Right cardiac atrium (tissue), 5 donors: ENCODE results near the gene CROCC2. TPM values are rescaled to one million over a fixed set of nuclear protein-coding genes. Genes with fewer than 3 reads are reported as not detected.

Experiments used
- ATAC-seq, 2 donors: fragments of 200-7000 bp; cut with Tn5 transposase; one replicate each; pipeline versions ENCODE4 v1.8.0 to v1.9.1; 2020; ENCODE audit warnings: moderate library complexity in 2 of 2, mild to moderate bottlenecking in 1 of 2
- DNase-seq, 3 donors: peaks; one replicate each; pipeline ENCODE4 v3.0.0-alpha.2; 2020
- H3K27ac ChIP-seq: one replicate; pipeline ENCODE4 v1.5.1; 2013; ENCODE audit warnings: mild to moderate bottlenecking, low read length, control low read depth, moderate library complexity
- H3K27me3 ChIP-seq: one replicate; pipeline ENCODE4 v1.6.1; 2013; ENCODE audit not compliant: control insufficient read depth, insufficient read depth
- H3K4me1 ChIP-seq: one replicate; pipeline ENCODE4 v1.6.1; 2013; ENCODE audit warnings: low read length; ENCODE audit not compliant: control insufficient read depth, insufficient read depth
- H3K4me3 ChIP-seq: one replicate; pipeline ENCODE4 v1.5.1; 2013; ENCODE audit warnings: low read length, control low read depth
- H3K9me3 ChIP-seq: one replicate; pipeline ENCODE4 v1.6.1; 2013; ENCODE audit warnings: low read length; ENCODE audit not compliant: control insufficient read depth
- WGBS: extraction: QIAGEN DNeasy Blood & Tissue Kit; methylation state at CpG from one replicate; pipeline ENCODE4 v1.1.7; 2013; 5-methylcytosine and 5-hydroxymethylcytosine counted together
- intact Hi-C, 4 donors: fragments of 100-400 bp; cut with DNase I; formaldehyde crosslinking; loops; one replicate each; pipeline versions ENCODE4 v1.11.0 to v1.14.0; 2022 to 2023
- polyA plus RNA-seq: library from polyadenylated mRNA; stranded (reverse); fragments of 200-250 nt; gene quantifications from one replicate; pipeline ENCODE4 v1.2.3, GENCODE V29; 2013
- total RNA-seq, 4 donors: library from RNA; stranded (reverse); fragmentation: NEBNext Ultra II Directional; extraction: Animal tissue kit (Norgen Biotek cat#: 25700); gene quantifications; one replicate each; pipeline ENCODE4 v1.2.1, GENCODE V29; 2021
- donor health status: healthy with polysubstance abuse.
- donor health status: DM: no; HTN: yes; CAD: no.
- donor health status: DM: no; HTN: no; CAD: no.
- donor health status: DM: no; HTN: yes; CAD: no; lungs with severe emphysema.
- donor health status: DM: yes; HTN: yes; CAD: no.

CROCC2 gene
- total and polyA plus RNA-seq, 5 donors = 0.03 TPM; not detected in 4

DNA sequence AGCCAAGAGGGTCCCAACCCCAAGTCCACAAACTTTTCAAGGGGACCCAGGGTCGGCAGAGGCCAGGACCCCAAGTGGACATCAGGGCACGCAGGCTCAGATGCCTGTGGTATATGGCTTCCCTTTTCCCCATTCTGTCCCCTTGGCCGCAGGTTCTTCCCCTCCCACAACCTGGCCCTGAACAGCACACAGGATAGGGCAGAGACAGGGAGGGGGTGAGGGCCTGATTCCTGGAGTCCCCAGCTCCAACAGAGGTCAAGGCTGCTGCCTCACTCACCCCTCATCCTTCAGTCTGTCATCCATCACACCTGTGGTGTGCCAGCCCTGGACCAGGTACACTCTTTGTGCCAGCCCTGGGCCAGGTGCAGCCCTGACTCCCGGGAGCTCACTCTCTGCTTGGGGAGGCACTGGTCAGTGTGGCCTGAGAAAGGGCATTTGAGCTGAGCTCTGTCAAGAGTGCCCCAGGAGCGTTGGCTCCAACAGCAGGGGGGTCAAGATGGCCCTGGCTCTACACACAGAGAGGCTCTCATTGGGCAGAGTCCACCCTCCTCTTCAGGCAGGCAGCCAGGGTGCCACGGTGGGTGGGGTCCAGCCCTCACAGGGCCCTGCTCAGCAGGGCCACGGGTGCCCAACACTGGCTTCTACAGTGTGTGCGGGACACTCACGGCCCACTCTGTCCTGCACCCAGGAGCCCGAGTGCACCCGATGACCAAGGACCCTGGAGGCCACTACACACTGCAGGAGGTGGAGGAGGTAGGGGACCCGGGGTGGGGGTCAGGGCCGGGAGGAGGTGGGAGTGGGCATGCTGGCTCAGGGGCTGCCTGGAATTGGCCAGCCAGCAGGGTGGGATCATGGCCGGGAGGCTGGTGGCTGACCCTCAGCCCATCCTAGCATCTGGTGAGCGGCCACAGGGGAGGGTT lies 35.9 kb upstream of the CROCC2 start:
- intact Hi-C loops = loop anchor here in 1 of 4 donors (10.0 kb wide), 1 partner anchor 195 kb away; no protein-coding TSS in a partner anchor
- H3K4me1 ChIP-seq = no peaks in the 10 kb centered on the region
- H3K9me3 ChIP-seq = no peaks in the 10 kb centered on the region
- 87% methylated on average over 15 of the region's 15 CpGs for WGBS
- DNase-seq (peak in 1 of 3 donors; percentile 37), ATAC-seq (no peak)
- no peak overlapping the region for H3K27ac ChIP-seq
- H3K4me3 ChIP-seq = no peak overlapping the region
- H3K27me3 ChIP-seq = no peaks in the 10 kb centered on the region

DNA sequence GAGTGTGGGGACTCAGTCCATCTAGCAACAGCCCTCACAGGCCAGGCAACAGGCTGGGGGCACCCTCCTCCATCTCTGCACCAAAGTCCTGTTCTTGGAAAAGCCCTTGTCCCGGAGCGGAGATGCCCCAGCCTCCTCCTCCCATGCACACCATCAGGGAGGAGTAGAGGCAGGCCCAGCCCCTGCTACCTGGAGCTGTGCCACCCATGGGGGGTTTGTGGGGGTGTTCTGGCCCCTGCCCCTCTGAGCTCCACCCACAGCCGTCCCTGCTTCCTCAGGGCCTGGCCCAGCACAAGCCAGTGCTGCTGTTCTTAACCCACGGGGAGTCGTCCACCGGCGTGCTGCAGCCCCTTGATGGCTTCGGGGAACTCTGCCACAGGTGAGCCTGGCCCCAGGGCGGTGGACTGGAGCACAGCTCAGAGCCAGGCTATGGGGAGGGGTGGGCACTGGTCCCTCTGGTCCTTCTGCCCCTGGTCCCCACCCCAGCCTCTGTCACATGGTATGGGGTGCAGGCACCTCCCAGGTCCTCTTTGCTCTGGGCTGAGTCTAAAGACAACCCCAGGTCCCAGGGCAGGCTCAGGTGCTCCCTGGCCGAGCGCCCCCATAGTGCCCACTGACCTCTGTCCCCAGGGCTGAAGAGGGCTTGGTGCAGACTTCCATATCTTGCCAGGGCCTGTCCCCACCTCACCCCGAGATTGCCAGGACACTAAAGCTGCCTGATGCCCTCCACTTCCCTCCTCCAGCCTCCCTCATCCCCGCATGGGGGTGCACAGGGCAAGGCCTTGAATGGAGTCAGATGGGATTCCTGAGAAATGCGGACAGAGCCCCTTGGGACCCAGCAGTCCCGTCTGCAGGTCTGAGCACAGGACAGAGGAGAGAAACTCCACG lies 34.8 kb upstream of the CROCC2 start:
- no peak overlapping the region for H3K4me3 ChIP-seq
- no peaks in the 10 kb centered on the region for H3K9me3 ChIP-seq
- no peaks in the 10 kb centered on the region for H3K27me3 ChIP-seq
- no peak for ATAC-seq
- no peak overlapping the region for H3K27ac ChIP-seq
- intact Hi-C loops = no loop called here
- peak in 1 of 3 donors; percentile 49 for DNase-seq
- WGBS = 79% methylated on average over 16 of the region's 16 CpGs
- no peaks in the 10 kb centered on the region for H3K4me1 ChIP-seq

DNA sequence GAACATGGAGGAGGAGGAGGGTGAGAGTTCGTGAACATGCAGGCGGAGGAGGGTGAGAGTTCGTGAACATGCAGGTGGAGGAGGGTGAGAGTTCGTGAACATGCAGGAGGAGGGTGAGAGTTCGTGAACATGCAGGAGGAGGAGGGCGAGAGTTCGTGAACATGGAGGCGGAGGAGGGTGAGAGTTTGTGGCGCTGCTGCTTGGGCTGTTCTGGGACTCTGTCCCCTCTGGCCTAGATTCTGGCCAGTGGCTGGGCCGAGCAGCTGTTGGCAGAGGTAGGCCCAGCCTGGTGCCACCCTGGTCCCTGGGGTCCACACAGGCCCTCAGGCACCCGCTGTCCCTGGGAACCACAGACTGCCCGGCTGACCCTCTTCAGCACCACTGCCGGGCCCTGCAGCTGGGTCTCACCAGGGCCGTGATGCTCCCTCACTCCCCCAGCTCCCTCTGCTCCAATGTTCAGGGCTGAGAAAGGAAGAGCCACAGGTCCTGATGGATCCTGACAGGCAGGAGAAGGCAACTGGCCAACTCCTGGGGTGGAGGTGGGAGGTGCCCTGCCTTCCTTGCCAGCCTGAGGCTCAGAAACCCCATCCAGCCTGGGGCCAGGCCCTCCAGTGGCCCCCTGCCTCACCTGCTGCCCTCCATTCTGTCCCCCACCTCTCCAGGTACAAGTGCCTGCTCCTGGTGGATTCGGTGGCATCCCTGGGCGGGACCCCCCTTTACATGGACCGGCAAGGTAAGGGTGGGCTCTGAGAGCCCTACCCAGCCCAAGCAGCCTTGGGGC lies 33.6 kb upstream of the CROCC2 start:
- Histone ChIP-seq H3K4me3 (no peak overlapping the region), H3K27me3 (no peaks in the 10 kb centered on the region), H3K9me3 (no peaks in the 10 kb centered on the region), H3K27ac (no peak overlapping the region), H3K4me1 (no peaks in the 10 kb centered on the region)
- no peak for ATAC-seq
- WGBS = 84% methylated on average over 17 of the region's 17 CpGs
- peak in 2 of 3 donors; percentile 34 to 39 for DNase-seq
- intact Hi-C loops = no loop called here

DNA sequence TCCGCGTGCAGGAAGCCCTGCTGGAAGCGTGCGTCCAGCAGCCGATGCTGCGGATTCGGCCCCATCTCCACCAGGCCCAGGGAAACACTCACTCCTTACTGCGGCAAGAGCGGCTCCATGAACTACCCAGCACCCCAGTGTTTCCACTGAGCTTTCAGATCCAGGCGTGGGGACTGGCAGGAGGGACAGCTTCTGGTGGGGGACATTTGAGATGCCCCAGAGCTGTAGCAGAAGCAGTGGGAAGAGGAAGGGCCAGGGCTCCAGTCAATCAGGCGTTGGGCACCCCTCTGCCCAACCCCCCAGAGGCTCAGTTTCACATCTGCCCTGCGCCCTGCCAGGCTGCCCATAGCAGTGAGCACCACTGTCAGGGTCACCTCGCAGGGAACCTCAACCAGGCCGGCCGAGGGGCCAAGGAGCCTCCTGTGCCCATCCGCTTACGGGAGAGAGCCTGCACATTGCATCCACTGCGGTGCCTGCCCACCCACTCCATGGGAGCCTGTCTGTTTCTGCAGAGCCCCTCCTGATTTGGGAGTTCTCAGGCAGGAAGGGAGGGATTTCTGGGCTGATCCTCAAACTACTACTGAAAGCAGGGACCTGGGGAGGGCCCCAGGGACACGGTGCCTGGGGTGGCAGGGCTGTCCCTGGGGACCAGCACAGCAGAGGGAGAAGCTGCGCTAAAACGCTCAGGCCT lies 32.9 kb upstream of the CROCC2 start:
- no peaks in the 10 kb centered on the region for H3K4me1 ChIP-seq
- 78% methylated on average over 21 of the region's 21 CpGs for WGBS
- ATAC-seq (no peak), DNase-seq (peak in 2 of 3 donors; percentile 27 to 37)
- intact Hi-C loops = no loop called here
- H3K9me3 ChIP-seq = no peaks in the 10 kb centered on the region
- no peak overlapping the region for H3K27ac ChIP-seq
- H3K27me3 ChIP-seq = no peaks in the 10 kb centered on the region
- H3K4me3 ChIP-seq = no peak overlapping the region

DNA sequence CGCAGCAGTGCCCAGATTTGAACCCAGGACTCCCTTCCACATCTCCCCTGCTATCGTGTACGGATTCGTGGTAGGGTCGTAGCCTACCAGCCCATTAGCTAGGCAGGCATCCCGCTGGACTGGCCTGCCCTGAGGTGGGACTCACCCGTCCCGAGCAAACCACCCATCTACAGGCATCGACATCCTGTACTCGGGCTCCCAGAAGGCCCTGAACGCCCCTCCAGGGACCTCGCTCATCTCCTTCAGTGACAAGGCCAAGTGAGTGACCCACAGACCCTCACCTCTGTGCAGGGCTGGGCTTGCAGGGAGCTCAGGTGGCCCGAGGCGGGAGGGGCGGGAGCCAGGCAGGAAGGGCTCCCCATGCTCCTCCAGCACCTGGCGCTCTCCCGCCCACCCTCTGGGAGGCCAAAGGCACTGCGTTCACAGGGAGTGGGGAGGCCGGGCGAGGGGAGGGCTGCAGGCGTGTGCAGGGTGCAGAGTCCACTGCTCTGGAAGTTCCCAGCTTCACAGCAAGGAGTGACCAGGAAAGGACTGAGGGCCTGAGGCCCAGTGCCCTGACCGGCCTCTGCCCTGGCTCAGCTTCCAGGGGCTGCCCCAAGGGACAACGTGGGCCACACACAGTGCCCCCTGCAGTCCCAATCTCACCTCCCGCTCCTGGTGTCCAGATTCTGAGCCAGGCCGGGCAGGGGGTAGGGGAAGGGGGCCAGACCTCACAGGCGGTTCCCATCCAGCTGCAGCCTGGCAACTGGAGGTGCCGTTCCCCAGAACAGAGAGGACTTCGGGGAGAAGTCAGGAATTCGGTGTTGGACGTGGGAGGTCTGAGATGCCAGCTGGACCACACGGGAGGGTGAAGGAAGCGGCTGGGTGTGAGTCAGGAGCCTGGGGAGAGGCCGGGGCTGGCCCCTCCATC lies 32.1 kb upstream of the CROCC2 start:
- H3K9me3 ChIP-seq = no peaks in the 10 kb centered on the region
- no peaks in the 10 kb centered on the region for H3K27me3 ChIP-seq
- no peak overlapping the region for H3K27ac ChIP-seq
- no peaks in the 10 kb centered on the region for H3K4me1 ChIP-seq
- 77% methylated on average over 33 of the region's 33 CpGs for WGBS
- no peak overlapping the region for H3K4me3 ChIP-seq
- DNase-seq (peak in 2 of 3 donors; percentile 38 to 45), ATAC-seq (no peak)
- intact Hi-C loops = no loop called here

DNA sequence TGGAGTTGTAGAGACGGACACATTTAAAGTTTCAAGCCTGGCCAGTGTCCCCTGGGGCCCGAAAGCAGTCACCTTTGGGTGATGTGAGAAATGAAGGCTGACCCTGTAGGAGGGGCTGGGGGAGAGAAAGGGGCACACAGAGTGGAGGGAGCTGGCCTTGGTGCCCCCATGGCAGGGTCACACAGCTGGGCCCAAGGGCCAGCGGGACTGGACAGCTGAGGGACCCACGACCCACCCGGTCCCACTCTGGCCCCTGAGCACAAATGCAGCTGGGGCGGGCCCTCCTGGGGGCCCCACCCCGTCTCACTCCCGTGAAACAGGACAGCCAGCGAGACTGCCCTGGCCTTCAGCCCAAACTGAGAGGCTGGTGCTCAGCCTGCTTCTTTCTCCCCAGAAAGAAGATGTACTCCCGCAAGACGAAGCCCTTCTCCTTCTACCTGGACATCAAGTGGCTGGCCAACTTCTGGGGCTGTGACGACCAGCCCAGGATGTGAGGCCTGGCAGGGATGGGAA lies 31.4 kb upstream of the CROCC2 start:
- no peaks in the 10 kb centered on the region for H3K9me3 ChIP-seq
- intact Hi-C loops = no loop called here
- H3K4me3 ChIP-seq = no peak overlapping the region
- 85% methylated on average over 12 of the region's 12 CpGs for WGBS
- ATAC-seq (no peak), DNase-seq (peak in 2 of 3 donors; percentile 27 to 48)
- no peaks in the 10 kb centered on the region for H3K27me3 ChIP-seq
- no peaks in the 10 kb centered on the region for H3K4me1 ChIP-seq
- H3K27ac ChIP-seq = no peak overlapping the region

DNA sequence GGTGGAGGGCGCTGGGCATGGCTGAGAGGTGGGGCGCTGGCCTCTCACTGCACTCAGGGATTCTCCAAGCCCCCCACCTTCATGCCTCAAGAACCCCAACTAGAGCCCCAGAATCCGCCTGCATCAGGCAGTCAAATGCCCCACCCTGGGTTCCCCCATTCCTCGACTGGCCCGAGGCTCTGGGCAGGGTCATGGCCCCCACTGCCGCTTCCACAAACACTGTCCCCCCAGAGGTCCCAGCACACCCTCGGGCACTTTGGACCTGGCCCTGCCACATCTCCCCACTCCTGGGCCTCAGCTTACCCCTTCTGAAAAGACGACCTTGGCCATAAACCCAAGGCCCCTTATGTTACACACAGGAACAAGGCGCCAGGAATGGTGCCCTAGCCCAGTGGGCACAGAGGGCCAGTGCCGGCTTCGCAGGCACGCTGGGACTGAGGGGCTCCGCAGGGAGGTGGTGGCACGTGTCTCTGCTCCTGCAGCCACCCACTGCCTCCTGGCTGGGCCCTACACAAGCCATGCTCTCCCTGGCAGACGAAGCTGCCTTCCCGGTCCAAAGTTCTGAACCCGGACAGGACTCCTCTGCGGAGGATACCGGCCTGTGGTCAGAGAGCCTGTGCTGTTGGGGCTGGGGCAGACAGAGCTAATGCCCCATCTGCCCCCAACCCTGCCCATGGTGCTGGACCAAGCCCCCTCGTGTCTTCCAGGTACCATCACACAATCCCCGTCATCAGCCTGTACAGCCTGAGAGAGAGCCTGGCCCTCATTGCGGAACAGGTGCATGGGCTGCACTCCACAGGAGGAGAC lies 30.7 kb upstream of the CROCC2 start:
- DNase-seq (peak in 2 of 3 donors; percentile 26 to 28), ATAC-seq (no peak)
- Histone ChIP-seq H3K9me3 (no peaks in the 10 kb centered on the region), H3K27ac (no peak overlapping the region), H3K27me3 (no peaks in the 10 kb centered on the region), H3K4me1 (no peaks in the 10 kb centered on the region), H3K4me3 (no peak overlapping the region)
- WGBS = 93% methylated on average over 22 of the region's 22 CpGs
- intact Hi-C loops = no loop called here

DNA sequence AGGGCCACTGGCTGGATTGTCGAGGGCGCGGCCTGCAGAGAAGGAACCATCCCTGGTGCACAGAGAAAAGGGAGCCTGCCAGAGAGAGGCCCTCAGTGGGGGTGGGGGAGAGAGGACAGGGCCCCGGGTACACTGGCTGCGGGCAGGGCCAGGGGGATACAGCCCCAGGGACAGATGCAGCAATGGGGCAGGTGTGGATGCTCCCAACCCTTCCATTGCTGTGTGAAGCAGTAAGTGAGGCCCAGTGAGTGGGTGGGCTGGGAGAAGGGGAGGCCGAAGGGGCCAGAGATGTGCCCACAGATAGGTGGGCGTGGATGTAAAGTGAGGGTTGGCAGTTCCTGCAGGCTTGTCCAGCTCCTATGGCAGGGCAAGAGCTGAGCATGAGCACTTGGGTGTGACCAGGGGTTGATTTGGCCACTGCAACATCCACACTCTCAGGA lies 30.1 kb upstream of the CROCC2 start:
- H3K9me3 ChIP-seq = no peaks in the 10 kb centered on the region
- 68% methylated on average over 7 of the region's 7 CpGs for WGBS
- no peak overlapping the region for H3K4me3 ChIP-seq
- no peak for ATAC-seq
- H3K4me1 ChIP-seq = no peaks in the 10 kb centered on the region
- no peaks in the 10 kb centered on the region for H3K27me3 ChIP-seq
- no peak overlapping the region for H3K27ac ChIP-seq
- intact Hi-C loops = no loop called here
- peak in 2 of 3 donors; percentile 18 to 32 for DNase-seq
